GM21528 (cell line): ENCODE results near the gene MAP3K1.

Source experiments
- ATAC-seq: cut with Tn5 transposase; IDR thresholded peaks from one replicate; pipeline ENCODE4 v1.9.1; 2021; ENCODE audit warnings: mild to moderate bottlenecking, moderate library complexity; ENCODE audit not compliant: unreplicated experiment, low FRiP score

MAP3K1 gene

GRCh38 chr5:56845277-56845676 is 29.9 kb downstream of the MAP3K1 start:
- no peak for ATAC-seq

- ATAC-seq, result no peak
Observed at GRCh38 chr5:56845904-56846480, 30.6 kb downstream of the MAP3K1 start.

DNA sequence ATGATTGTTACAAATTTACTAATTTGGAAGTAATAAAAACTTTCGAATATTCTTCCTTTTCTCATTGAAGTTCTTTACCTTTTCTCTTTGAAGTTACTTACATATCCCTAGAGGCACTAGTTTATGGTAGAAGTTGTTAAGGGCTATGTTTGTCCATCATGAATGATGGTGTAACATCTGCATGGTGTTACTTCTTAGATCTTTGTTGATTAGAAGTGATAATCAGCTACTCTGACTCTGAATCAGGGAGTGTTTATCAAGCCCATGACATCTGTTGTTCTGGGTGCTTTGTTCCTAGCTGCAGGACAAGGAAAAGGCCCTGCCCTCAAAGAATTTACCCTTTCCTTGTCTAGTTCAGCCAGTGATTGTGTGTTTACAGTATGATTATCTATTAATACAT is 32.9 kb downstream of the MAP3K1 start:
- no peak for ATAC-seq

GRCh38 chr5:56849671-56850070 is 34.3 kb downstream of the MAP3K1 start:
- no peak for ATAC-seq

GRCh38 chr5:56850423-56850822 is 35.1 kb downstream of the MAP3K1 start:
- no peak for ATAC-seq

DNA sequence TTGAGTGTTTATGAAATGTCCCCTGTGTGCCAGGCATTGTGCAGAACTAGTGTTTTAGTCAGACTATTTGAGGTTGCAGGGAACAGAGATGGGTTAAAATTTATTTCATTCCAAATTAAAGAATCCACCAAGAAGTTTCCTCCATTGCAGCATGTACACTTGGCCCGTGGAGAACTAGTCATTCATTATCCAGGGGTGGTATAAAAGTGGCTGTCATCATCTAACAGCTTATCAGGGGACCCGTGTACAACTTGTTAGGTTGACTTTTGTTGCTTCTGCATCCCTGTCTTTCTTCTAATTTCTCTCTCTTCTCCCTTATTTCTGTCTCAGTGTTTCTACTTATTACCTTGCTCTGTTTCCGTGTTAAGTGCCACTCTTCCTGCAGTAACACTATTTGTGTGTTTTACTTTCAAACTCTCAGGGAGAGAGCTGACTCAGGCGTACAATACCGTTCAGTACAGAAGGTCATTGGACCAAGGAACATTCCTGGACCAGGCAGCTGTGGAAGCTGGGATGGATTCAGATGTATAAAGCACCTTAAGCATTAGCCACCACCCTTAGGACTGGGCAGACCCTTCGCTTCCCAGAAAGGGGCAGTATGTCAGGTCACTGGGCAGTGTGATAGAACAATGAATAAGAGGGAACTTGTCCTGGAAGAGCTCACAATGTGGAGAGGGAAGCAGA is 36.1 kb downstream of the MAP3K1 start:
- ATAC-seq, result no peak

DNA sequence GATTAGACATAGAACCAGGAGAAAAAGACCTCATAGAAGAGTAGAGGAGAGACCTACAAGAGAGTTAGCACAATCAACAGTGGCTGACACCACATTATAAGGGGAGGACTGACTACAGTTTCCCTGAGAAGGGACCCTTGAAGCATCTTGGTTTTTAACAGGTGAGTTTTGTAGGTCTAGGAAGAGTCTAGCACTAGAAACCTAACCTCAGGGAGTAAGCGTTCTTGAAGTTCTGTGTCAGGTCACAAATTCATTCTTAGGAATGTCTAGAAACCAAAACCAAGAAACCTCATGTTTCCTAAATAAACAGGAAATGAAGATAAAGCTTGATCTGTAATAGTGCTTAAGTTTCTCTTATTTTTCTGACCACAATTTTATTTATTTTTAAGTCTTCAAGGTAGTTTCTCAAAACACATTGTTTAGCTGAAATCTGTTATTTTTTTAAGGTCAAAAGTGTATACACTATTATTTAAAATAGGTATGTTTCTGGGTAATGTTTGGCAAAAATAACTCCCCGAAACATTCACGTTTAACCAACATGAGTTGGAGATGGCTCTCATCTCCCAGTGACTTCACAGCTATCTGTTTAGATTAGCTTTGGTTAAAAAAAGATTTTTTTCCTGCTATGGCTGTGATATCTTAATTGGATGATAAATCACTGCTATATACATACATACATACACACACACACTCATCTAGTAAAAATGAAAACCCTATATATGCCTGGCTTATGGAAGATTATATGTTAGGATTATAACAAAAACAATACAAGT is 37.1 kb downstream of the MAP3K1 start:
- no peak for ATAC-seq

DNA sequence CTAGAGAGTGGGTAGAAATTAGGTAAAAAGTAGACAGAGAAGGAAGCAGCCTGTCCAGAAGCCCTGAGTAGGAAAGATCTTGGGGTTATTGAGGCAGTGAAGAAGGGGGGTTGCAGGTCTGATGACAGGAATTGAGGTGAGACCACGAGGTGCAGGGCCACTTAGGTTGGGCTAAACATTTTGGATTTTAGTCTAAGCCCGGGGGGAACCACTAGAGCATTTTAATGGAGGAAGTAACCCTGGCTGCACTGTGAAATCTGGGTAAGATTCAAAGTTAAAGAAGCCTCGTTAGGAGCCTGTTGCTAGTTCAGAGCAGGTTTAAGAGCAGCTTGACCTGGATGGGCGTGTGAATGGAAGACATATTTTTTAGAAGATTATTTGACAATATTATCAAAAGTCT is 38.3 kb downstream of the MAP3K1 start:
- no peak for ATAC-seq

DNA sequence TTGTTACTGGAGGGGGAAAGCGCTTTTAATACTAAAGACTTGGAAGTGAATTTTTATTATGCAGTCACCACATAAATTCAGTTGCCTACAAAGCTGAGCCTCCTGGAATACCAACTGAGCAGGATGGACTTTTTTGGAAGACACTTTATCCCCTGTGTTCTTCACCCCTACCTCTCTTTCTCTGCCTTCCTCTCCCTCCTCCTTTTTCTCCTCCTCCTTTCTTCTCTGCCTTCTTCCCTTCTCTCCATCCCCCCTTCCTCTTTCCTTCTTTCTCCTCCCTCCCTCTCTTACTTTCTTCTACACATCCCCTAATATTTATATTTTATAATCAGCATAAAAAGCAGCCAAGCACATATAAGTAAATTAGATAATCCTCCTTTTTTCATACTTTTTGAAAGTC is 39.6 kb downstream of the MAP3K1 start:
- no peak for ATAC-seq

DNA sequence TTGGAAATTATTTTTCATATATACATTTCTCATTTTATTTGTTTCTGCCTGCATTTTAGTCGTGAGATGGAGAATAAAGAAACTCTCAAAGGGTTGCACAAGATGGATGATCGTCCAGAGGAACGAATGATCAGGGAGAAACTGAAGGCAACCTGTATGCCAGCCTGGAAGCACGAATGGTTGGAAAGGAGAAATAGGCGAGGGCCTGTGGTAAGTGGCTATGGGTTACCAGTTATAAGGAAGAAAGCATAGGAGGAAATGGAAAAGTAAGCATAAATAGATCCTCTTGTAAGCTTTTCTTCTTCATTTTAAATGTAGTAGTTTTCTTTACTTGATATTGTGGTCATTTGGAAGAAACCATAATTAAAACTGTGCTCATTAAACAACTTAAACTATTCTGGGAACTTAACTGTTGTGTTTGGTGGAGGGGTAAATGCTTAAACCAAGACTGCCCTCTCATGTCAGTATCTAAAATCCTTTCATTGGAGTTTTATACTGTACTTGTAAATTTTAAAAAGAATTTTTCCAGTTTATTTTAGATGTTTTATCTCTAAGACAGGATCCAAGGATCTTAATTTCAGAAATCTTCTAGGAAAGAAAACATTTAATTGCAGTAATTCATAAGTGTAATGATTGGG is 41.3 kb downstream of the MAP3K1 start:
- ATAC-seq, result no peak

- no peak for ATAC-seq
Observed at GRCh38 chr5:56858777-56859442, 43.6 kb downstream of the MAP3K1 start.

DNA sequence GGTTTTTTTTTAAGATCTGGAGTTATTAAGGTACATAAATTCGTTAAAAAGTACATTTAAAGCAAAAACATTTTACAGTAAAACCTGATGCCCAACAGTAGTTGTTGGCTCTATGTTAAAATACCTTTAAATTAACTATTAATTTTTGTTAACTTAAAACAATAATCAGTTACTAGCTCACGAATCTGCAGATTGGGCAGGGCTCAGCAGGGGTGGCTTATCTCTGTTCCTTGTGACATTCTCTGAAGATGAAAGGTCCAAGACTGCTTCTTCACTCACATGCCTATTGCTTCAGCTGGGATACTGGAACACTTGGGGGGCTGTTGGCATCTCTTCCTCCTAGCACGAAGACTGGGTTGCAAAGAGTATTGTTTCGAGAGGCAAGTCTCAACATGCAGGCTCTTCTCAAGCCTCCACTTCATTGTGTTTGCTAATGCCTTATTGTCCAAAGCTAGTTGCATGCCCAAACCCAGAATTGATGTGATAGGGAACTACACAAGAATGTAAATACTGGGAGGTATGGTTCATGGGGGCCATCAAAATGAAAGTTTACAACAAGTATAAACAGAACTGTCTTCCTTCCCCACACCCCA is 46.6 kb downstream of the MAP3K1 start:
- ATAC-seq, result no peak

DNA sequence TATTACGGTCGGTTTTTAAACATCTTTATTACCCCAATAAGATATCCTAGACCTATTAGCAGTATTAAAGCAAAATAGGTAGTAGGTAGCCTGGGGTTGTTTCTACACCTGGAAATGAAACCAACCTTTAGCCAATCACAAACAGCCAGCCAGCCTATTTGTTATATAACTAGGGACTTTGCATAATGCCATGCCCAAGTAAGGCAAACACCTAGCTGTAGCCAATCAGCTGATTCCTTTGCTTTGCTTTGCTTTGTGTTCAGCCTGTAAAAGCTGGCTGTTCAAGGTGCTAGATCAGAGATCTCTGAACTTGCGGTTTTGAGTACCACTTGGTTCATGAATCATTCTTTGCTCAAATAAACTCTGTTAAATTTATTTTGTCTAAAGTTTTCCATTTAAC is 47.6 kb downstream of the MAP3K1 start:
- ATAC-seq, result no peak

DNA sequence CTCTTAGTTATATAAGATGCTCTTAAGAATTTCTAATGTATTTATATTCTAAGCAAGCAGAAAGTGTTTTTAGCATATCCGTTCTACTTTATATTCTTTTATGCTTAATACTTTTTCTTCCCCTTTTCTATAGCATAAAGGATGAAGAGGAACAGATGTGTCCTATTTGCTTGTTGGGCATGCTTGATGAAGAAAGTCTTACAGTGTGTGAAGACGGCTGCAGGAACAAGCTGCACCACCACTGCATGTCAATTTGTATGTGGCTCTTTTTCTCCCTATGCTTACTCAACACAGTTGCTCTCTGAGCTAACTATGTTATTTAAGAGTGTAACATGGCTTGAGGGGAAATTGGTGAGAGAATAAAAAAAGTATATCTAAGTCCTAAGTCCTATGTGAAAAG is 56.4 kb downstream of the MAP3K1 start:
- no peak for ATAC-seq

GRCh38 chr5:56873056-56873455 is 57.7 kb downstream of the MAP3K1 start:
- no peak for ATAC-seq

DNA sequence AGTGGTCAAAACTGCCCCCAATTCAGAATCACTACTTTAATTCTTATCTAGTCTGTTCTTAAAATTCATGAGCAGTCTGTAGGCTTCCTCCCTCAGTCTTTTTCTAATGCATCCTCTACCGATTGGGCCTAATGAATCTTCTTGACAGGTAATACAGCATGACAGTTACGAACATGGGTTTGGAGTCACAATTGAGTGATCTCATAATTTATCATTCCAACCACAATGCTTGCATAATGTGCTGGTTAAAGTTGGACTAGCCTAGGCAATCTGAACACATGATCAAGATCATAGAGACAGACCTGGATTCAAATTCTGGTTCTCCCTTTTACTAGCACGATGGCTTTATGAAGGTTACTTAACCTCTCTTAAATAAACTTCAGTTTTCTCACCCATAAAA is 61.0 kb downstream of the MAP3K1 start:
- ATAC-seq, result no peak

- no peak for ATAC-seq
Observed at GRCh38 chr5:56881571-56881970, 66.2 kb downstream of the MAP3K1 start.

- ATAC-seq, result no peak
Observed at GRCh38 chr5:56893251-56893951, 78.1 kb downstream of the MAP3K1 start.

DNA sequence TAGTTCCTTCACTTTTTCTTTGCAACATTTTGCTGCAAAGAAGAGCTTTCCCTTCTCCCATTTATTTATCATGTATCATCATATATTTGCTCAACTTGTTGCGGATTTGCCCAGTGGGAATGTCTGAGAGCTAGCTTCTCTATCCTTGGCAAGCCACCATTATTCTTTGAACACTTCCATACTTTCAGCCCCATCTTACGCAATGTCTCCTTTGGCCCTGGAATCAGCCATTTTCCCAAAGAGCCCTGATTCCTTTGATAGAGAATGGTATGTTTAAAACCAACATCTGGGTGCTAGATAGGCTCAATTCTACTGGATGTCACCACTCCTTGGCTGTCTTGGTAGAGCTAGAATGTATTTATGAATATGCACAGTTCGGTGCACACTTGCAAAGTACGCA is 81.4 kb downstream of the MAP3K1 start:
- no peak for ATAC-seq

GRCh38 chr5:56898213-56898612 is 82.9 kb downstream of the MAP3K1 start:
- ATAC-seq, result no peak
